Stimulated activated naive CD4-positive, alpha-beta T cell (primary cell): Measurements from ENCODE around the gene GSC.
"Not testable (repeated sequence)": the region's sequence is repeated elsewhere in the genome, so short reads cannot be mapped to it uniquely, and the experiment has no call there.

Experiments
- DNase-seq, 6 experiments: peaks; one replicate each; lab custom pipeline; 2025; lab: John Stamatoyannopoulos, UW

GSC gene

GRCh38 chr14:94771906-94772490 is 2.1 kb upstream of the GSC start:
- DNase-seq, result no peak

- no peak for DNase-seq
Observed at GRCh38 chr14:94771158-94771905, 1.4 kb upstream of the GSC start.

GRCh38 chr14:94770815-94771157 is 873 bp upstream of the GSC start:
- DNase-seq, result no peak

- DNase-seq, result no peak
Observed at GRCh38 chr14:94770251-94770749, 387 bp upstream of the GSC start.

GRCh38 chr14:94768521-94769390 is 1.2 kb downstream of the GSC start:
- DNase-seq, result no peak

GRCh38 chr14:94768141-94768520 is 1.8 kb downstream of the GSC start:
- DNase-seq, result peak in 1 of 6 experiments; percentile 3

GRCh38 chr14:94767321-94767878 is 2.5 kb downstream of the GSC start:
- DNase-seq, result no peak

GRCh38 chr14:94764573-94764972 is 5.3 kb downstream of the GSC start:
- DNase-seq, result no peak

GRCh38 chr14:94762431-94762830 is 7.5 kb downstream of the GSC start:
- no peak for DNase-seq

- no peak for DNase-seq
Observed at GRCh38 chr14:94761997-94762377, 7.9 kb downstream of the GSC start.

GRCh38 chr14:94761348-94761996 is 8.4 kb downstream of the GSC start:
- DNase-seq, result no peak

- DNase-seq, result no peak
Observed at GRCh38 chr14:94756310-94756882, 13.5 kb downstream of the GSC start.

GRCh38 chr14:94754391-94754942 is 15.4 kb downstream of the GSC start:
- DNase-seq, result no peak

- DNase-seq, result no peak
Observed at GRCh38 chr14:94752591-94753436, 17.1 kb downstream of the GSC start.

GRCh38 chr14:94751956-94752355 is 18.0 kb downstream of the GSC start:
- no peak for DNase-seq

GRCh38 chr14:94751321-94751720 is 18.6 kb downstream of the GSC start:
- DNase-seq, result no peak

GRCh38 chr14:94750371-94750770 is 19.5 kb downstream of the GSC start:
- no peak for DNase-seq

GRCh38 chr14:94748667-94749347 is 21.1 kb downstream of the GSC start:
- no peak for DNase-seq

- DNase-seq, result no peak
Observed at GRCh38 chr14:94747739-94748138, 22.2 kb downstream of the GSC start.

GRCh38 chr14:94747153-94747552 is 22.8 kb downstream of the GSC start:
- not testable (repeated sequence) for DNase-seq
